ENCODE data around the gene PRELID3B.

Gene PRELID3B

DNA sequence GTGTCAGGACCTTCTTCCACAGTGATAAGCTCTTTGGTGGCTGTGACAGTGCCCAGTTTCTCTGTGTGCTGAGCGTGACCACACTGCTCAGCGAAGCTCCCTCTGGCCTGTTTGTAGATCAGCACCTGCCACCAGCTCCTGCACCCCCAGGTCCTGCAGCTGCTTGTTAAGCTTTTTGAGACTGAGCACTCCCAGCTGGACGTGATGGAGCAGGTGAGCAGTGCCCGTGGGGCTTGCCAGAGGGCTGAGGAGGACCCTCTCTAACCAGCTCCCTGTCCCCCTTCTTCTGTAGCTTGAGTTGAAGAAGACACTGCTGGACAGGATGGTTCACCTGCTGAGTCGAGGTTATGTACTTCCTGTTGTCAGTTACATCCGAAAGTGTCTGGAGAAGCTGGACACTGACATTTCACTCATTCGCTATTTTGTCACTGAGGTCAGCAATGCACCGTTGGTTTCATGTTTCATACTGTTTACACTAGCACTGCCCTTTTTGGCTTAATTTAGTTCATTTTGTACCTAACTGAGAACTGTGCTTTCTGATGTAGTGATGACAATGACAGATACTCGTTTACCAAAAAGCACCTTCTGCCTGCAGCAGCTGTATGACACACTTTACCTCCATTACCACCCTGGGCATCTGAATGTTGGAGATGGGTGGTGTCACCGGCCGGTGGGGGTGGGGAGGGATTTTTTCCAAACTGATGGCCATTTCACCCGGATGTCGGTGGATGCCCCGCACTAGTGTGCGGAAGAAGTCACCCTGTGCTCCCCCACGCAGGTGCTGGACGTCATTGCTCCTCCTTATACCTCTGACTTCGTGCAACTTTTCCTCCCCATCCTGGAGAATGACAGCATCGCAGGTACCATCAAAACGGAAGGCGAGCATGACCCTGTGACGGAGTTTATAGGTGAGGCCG is 49.0 kb downstream of the PRELID3B start:
- DNase-seq (ENCODE audit: low read depth), result no peak

DNA sequence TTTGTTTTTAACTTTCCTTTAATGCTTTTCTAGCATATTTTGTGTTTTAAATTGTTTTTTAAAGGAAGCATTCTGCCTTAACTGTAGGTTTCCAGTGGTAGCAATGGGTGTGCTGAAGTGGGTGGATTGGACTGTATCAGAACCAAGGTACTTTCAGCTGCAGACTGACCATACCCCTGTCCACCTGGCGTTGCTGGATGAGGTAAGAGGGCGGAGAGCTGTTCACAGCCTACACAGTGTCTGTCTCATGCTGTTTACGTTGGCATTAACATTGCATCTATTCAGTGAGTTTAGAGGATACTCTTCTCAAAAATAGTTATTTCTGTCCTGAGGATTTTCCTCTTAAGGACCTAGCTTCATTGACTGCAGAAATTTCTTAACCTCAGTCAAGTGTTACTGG is 49.7 kb downstream of the PRELID3B start:
- DNase-seq (ENCODE audit: low read depth), result no peak

DNA sequence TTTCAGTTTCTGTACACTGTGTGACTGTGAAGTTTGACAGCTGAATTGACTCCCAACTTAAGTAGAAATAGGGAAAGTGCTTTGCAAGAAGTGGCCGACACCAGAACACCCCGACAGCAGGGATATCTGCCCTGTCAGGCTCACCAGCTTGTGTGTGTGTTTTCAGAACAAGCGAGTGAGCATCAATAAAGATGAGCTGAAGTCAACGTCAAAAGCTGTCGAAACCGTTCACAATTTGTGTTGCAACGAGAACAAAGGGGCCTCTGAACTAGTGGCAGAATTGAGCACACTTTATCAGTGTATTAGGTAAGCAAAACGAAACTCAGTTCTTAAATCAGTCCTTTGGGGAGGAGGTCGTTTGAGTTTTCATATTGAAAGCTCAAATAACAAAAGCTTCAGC is 50.9 kb downstream of the PRELID3B start:
- no peak for DNase-seq (ENCODE audit: low read depth)

DNA sequence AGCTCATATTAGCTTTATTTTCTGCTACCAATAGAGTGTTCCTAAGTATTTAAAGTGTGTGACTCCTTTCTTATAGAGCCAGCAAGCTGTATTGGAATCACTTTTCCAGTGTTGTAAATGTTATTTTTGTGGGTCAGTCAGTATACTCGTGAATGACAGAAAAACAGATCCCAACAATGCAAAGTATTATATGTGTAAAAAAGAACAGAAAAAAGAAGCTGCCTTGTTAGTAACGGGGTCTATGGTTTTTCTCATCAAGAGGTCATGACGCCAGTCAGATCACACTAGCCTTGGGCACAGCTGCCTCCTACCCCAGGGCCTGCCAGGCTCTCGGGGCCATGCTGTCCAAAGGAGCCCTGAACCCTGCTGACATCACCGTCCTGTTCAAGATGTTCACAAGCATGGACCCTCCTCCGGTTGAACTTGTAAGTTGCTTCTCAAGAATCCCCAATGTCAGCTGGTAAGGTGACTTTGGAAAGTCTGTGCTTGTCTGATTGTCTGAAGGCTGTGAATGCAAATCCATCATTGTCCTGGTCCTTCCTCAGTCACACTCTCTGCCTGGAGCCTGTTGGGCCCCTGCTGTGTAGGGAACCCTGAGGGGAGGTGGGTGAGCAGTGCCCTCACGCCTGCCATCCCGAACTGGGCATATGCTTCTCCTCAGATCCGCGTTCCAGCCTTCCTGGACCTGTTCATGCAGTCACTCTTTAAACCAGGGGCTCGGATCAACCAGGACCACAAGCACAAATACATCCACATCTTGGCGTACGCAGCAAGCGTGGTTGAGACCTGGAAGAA is 51.7 kb downstream of the PRELID3B start:
- DNase-seq (ENCODE audit: low read depth), result no peak

DNA sequence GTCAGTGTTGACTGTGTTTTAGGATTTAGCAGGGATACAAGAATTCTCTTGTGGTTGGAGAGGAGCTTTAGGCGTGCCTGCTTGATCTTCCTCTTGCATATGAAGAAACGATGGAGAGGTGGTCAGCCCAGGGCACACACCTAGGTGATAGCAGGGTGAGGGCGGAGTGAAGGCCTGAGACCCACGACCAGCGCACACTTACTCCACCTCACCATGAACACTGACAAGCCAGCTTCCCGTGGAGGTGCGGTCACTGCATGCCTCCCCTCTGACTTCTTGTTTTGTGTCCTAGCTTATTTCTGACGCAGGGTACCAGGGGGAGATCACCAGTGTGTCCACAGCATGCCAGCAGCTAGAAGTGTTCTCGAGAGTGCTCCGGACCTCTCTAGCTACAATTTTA is 53.4 kb downstream of the PRELID3B start:
- no peak for DNase-seq (ENCODE audit: low read depth)

DNA sequence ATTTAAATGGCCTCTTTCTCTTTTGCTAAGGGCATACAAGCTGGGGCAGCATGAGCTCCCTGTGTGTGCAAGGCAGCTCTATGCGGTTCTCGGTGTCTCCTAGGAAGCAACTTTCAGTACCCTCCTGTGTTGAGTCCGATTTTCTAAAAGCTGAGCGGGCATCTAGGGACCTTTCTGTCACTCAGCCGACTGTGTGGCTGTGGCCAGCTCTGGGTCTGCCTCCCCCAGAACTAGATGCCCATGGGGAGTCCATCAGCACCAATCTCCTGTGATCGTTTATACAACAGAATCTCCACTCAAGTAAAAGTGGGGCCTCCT is 54.1 kb downstream of the PRELID3B start:
- no peak for DNase-seq (ENCODE audit: low read depth)

DNA sequence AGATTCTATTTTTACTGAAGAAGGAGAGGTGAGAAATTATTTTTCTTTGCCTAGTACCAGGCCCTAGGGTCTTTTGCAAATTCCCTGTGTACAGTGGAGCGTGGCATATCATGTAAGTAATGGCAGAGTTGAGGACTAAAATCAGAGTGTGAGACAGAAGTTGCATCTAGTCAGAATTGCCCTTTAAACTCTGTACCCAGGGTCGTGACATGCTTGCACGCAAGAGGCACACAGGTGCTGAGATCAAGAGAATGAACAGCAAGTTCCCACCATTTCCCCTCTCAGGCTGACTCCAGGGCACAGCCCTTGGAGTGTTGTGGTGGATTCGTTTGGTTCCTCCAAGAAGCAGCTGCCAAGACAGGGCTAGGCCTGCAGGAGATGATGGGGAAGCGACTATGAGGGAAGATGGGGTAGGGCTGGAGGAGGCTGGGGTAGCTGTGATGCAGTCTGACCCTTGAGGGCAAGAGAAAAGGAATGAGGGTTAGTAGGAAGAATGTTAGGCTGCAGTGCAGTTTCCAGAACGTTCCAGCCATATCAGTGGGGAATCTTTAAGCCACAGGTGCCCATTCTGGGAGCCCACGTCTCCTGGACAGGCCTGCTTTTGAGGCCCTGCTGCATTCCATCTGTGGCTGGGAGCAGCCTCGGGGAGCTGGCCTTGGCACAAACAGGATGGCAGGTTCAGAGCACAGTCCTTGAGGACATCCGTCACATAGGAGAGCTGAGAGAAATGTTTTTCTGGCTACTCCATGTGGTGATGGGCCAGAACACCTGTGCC is 54.6 kb downstream of the PRELID3B start:
- no peak for DNase-seq (ENCODE audit: low read depth)

DNA sequence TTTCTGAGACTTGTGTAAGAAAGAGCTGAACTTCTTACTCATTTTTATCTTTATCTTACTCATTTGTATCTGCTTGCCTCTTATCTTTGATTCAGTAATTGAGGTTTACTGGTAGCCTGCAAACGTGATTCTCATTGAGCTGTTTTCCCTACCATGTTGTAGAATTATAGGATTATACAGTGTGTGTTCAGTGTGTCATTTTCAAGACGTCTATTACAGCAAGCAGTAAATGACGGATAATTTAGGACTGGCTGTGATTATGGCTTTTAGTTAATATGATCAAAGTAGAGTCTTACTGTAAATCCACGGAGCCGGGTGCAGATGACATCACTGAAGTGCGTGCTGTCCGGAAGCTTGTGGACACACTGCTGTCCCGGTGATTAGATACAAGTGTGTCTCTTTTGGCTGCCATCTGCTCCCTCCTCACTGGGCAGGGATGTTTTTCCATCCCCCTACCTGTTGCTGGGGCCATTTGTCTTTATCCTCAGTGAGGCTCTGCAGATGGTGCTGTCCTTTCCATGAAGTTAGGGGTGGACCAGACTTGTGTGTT is 55.5 kb downstream of the PRELID3B start:
- no peak for DNase-seq (ENCODE audit: low read depth)

DNA sequence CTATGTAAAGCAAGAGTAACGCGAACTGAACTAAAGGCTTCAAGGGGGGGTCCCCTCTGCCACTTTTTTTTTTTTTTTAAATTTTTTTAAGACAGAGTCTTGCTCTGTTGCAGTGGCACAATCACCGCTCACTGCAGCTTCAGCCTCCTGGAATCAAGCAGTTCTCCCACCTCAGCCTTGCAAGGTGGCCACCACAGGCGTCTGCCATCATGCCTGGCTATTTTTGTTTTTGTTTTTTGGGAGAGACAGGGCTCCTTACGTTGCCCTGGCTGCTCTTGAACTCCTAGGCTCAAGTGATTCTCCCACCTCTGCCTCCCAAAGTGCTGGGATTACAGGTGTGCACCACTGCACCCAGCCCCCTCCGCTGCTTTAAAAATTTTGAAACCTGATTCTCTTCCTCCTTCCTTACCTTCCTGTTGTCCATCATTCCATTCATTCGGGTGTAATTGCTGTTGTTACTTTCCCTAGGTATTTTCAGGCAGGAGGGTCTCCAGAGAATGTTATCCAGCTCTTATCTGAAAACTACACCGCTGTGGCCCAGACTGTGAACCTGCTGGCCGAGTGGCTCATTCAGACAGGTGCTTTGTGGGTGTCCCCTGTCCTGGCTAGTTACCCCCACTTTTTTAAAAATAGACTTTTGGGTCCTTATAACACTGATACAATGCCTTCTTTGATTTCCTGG is 56.2 kb downstream of the PRELID3B start:
- no peak for DNase-seq (ENCODE audit: low read depth)

DNA sequence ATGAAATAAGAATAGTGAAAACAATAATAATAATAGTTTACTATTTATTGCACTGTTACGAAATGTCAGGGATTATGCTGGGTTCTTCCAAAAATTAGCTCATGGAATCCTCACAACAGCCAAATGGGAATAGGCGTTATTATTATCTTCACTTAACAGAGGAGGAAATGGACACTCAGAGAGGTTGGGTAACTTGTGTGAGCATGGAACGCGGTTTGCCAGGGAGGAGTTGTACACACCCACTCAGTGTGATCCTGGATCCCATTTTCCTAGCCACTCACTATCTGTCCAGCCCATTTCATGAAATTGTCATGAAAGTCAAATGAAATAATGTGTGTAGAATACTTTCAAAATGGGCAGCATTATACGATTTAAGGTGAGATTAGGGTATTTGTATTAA is 56.9 kb downstream of the PRELID3B start:
- DNase-seq (ENCODE audit: low read depth), result no peak

DNA sequence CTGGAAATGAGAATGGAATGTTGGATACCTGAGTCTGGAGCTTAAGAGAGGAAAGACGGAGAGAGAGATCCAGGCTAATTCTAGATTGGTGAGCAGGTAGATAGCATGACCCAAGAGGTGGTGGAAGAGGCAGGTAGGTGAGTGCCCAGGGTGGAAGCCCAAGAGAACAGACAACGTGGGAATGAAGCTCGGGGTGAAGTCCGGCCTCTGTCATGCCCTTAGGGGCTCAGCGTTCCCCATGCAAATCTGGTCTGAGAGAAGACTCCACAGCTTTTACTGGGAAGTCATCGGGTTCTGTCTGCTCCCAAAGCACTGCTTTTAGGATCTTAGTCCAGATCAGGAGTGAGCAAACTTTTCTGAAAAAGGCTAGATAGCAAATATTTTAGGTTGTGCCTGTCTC is 57.9 kb downstream of the PRELID3B start:
- no peak for DNase-seq (ENCODE audit: low read depth)

Data from non-pigmented ciliary epithelial cell (primary cell).